Measurements from ENCODE around the gene MAPK10. TPM values are rescaled to one million over a fixed set of nuclear protein-coding genes. Genes with fewer than 3 reads are reported as not detected.

Gene MAPK10
- total and polyA plus RNA-seq, 4 donors, result 93.5 to 202 (median 106) TPM

DNA sequence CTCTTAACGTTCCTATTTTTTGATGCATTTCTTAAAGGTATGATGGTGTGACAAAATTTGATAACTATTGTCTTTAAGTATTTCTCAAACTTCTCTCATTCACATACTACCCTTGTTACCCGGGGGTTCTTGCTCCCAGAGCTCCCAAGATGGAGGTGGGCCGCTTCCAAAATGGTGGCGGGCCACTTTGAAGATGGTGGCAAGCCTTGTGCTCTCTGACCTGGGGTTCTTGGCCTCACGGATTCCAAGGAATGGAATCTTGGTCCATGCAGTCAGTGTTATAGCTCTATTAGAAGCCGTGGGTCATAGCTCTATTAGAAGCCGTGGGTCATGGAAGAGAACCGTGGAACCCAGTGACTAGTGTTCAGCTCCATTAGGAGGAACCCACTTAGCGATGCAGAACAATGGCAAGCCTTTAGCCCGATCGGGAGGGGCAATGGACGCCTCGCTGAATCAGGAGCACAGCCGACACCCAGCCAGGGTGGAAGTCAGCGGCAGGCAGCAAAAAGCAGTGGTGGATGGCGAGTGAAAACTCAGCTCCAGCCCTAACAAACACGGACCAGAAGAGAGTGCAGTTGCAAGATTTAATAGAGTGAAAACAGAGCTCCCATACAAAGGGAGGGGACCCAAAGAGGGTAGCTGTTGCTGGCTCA lies 403.4 kb downstream of the MAPK10 start:
- no peaks in the 10 kb centered on the region for H3K27me3 ChIP-seq (ENCODE audit: control insufficient read depth, insufficient read depth, low read length)
- no peaks in the 10 kb centered on the region for H3K4me1 ChIP-seq (ENCODE audit: control insufficient read depth, insufficient read depth, low read length)
- H3K4me3 ChIP-seq (ENCODE audit: low read depth, low read length), result no peak overlapping the region
- no peaks in the 10 kb centered on the region for H3K36me3 ChIP-seq (ENCODE audit: control insufficient read depth, insufficient read depth, low read length)
- DNase-seq (ENCODE audit: low read depth in 4 of 6, low spot score in 6 of 6), result no peak
- 95% methylated on average over 15 of the region's 17 CpGs for WGBS (ENCODE audit: insufficient coverage)
- no peaks in the 10 kb centered on the region for H3K9me3 ChIP-seq (ENCODE audit: control insufficient read depth, insufficient read depth, low read length)
- H3K27ac ChIP-seq (ENCODE audit: low read depth, low read length), result no peak overlapping the region

DNA sequence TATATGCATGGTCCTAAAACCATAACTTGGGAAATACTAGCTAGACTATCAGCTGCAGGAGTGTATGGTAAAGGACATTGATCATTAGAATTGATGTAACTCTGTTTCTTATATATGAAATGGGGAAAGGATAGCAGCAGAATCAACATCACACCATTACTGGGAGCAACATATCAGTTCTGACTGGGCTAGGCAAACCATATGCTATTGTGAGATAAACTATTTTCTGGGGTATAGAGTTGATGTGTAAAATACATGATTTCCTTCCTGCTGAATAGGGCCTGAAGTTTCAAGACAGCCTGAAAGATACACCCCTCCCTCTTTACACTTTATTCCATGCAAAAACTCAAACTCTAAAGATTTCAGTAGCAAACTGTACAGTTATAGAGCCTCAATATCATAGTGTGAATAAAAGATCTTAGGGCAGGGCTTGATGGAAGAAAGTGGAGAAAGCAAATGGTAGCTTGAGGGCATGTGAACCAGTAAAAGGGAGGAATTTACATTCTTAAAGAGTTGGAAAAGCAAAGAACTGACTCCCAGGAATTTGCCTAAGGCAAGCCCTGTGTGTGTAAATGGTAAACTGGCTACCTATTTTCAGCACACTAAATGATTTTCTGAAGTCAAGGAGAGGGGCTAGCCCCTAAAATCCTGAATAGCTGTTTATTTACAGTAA lies 404.1 kb downstream of the MAPK10 start:
- Histone ChIP-seq H3K27ac (ENCODE audit: low read depth, low read length) (no peak overlapping the region), H3K4me1 (ENCODE audit: control insufficient read depth, insufficient read depth, low read length) (no peaks in the 10 kb centered on the region), H3K4me3 (ENCODE audit: low read depth, low read length) (no peak overlapping the region), H3K27me3 (ENCODE audit: control insufficient read depth, insufficient read depth, low read length) (no peaks in the 10 kb centered on the region), H3K36me3 (ENCODE audit: control insufficient read depth, insufficient read depth, low read length) (no peaks in the 10 kb centered on the region), H3K9me3 (ENCODE audit: control insufficient read depth, insufficient read depth, low read length) (no peaks in the 10 kb centered on the region)
- no peak for DNase-seq (ENCODE audit: low read depth in 4 of 6, low spot score in 6 of 6)

- Histone ChIP-seq H3K36me3 (ENCODE audit: control insufficient read depth, insufficient read depth, low read length) (no peaks in the 10 kb centered on the region), H3K27ac (ENCODE audit: low read depth, low read length) (no peak overlapping the region), H3K27me3 (ENCODE audit: control insufficient read depth, insufficient read depth, low read length) (no peaks in the 10 kb centered on the region), H3K4me1 (ENCODE audit: control insufficient read depth, insufficient read depth, low read length) (no peaks in the 10 kb centered on the region), H3K4me3 (ENCODE audit: low read depth, low read length) (no peak overlapping the region), H3K9me3 (ENCODE audit: control insufficient read depth, insufficient read depth, low read length) (no peaks in the 10 kb centered on the region)
- DNase-seq (ENCODE audit: low read depth in 4 of 6, low spot score in 6 of 6), result no peak
- WGBS (ENCODE audit: insufficient coverage), result 76% methylated on average over 3 of the region's 3 CpGs
These were observed 406.2 kb downstream of the MAPK10 start for GRCh38 chr4:85953651-85954018.

DNA sequence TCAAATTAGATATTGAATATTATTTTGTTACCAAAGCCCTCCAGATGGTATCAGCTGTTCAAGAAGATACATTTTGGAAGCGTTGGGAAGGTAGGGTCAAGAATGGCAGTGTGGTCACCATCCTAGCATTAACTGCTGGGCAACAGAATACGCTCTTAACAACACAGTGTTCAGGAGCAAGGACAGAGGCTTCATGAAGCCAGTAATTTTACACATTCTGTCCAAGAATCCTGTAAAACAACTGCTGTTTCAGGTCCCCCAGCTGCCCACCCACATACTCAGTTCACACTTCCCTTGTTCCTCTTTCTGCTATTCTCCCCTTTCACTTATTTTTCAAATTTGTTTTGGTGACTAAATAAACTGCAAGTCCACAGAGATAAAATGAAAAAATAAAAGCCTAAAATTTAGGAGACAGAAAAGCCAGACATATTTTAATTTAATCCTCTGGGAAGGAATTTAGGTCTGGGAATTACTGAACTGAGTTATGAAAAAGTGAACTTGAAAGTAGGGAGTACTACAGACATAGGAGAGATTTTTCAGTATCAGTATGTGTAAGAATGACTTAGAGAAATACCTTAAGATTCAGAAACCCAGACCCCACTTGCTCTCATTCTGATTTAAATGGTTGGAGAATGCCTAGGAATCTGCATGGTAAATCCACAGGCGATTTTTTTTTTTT lies 406.7 kb downstream of the MAPK10 start:
- Histone ChIP-seq H3K4me3 (ENCODE audit: low read depth, low read length) (no peak overlapping the region), H3K36me3 (ENCODE audit: control insufficient read depth, insufficient read depth, low read length) (no peaks in the 10 kb centered on the region), H3K27me3 (ENCODE audit: control insufficient read depth, insufficient read depth, low read length) (no peaks in the 10 kb centered on the region), H3K27ac (ENCODE audit: low read depth, low read length) (no peak overlapping the region), H3K9me3 (ENCODE audit: control insufficient read depth, insufficient read depth, low read length) (no peaks in the 10 kb centered on the region), H3K4me1 (ENCODE audit: control insufficient read depth, insufficient read depth, low read length) (no peaks in the 10 kb centered on the region)
- WGBS (ENCODE audit: insufficient coverage), result 67% methylated on average over 1 of the region's 3 CpGs
- no peak for DNase-seq (ENCODE audit: low read depth in 4 of 6, low spot score in 6 of 6)

DNA sequence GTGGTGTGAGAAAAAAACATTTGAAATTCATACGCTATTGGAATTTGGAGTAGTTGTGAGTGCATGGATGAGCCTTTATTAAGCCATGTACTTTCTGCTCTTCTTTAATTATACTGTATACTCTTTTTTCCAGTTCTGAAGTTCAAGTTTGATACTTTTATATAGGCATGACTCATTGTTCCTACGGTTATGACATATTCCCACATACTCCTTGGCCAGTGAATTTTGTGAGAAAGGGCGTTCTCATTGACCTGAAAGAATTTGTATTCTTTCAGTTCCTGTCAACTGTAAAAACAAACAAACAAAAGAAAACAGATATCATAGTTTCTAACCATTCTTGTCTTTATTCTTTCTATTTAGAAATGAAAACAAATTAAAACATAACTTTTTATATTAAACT lies 407.3 kb downstream of the MAPK10 start:
- no peaks in the 10 kb centered on the region for H3K27me3 ChIP-seq (ENCODE audit: control insufficient read depth, insufficient read depth, low read length)
- H3K9me3 ChIP-seq (ENCODE audit: control insufficient read depth, insufficient read depth, low read length), result no peaks in the 10 kb centered on the region
- H3K27ac ChIP-seq (ENCODE audit: low read depth, low read length), result no peak overlapping the region
- no CpG with 5 or more reads among the region's 3 CpGs for WGBS (ENCODE audit: insufficient coverage)
- H3K4me3 ChIP-seq (ENCODE audit: low read depth, low read length), result no peak overlapping the region
- H3K4me1 ChIP-seq (ENCODE audit: control insufficient read depth, insufficient read depth, low read length), result no peaks in the 10 kb centered on the region
- no peaks in the 10 kb centered on the region for H3K36me3 ChIP-seq (ENCODE audit: control insufficient read depth, insufficient read depth, low read length)
- no peak for DNase-seq (ENCODE audit: low read depth in 4 of 6, low spot score in 6 of 6)

DNA sequence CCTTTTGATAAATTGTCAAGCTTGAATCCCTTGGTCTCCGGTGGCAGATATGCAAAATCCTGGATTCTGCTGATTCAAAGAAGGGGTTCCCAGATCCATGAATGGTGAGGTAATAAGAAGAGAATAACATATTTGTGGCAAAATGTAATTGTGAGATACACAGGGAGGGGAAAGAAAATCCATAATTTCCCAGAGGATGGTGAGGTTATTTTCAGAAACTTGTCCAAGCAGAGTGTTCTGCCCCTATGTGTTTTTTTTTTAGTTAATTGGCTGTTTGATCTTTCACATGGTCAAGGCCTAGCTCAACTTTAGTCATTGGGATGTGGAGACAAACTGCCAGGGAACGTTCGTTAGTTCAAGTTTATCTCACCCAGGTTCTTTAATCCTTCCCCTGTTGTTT lies 408.8 kb downstream of the MAPK10 start:
- H3K27ac ChIP-seq (ENCODE audit: low read depth, low read length), result no peak overlapping the region
- no peaks in the 10 kb centered on the region for H3K9me3 ChIP-seq (ENCODE audit: control insufficient read depth, insufficient read depth, low read length)
- WGBS (ENCODE audit: insufficient coverage), result 100% methylated on average over 1 of the region's 3 CpGs
- no peak overlapping the region for H3K4me3 ChIP-seq (ENCODE audit: low read depth, low read length)
- no peaks in the 10 kb centered on the region for H3K27me3 ChIP-seq (ENCODE audit: control insufficient read depth, insufficient read depth, low read length)
- no peaks in the 10 kb centered on the region for H3K4me1 ChIP-seq (ENCODE audit: control insufficient read depth, insufficient read depth, low read length)
- no peaks in the 10 kb centered on the region for H3K36me3 ChIP-seq (ENCODE audit: control insufficient read depth, insufficient read depth, low read length)
- no peak for DNase-seq (ENCODE audit: low read depth in 4 of 6, low spot score in 6 of 6)

DNA sequence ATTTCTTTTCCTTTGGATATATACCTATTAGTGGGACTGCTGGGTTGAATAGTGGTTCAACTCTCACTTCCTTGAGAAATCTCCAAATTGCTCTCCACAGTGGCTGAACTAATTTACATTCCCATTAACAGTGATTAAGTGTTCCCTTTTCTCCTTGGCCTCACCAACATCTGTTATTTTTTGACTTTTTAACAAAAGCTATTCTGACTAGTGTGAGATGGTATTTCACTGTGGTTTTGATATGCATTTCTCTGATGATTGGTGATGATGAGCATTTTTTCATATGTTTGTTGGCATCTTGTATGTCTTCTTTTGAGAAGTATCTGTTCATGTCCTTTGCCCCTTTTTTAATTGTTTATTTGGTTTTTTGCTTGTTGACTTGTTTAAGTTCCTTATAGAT lies 413.0 kb downstream of the MAPK10 start:
- Histone ChIP-seq H3K9me3 (ENCODE audit: control insufficient read depth, insufficient read depth, low read length) (peaks cover 1% of the 10 kb centered on the region), H3K4me1 (ENCODE audit: control insufficient read depth, insufficient read depth, low read length) (no peaks in the 10 kb centered on the region), H3K27me3 (ENCODE audit: control insufficient read depth, insufficient read depth, low read length) (no peaks in the 10 kb centered on the region), H3K4me3 (ENCODE audit: low read depth, low read length) (no peak overlapping the region), H3K36me3 (ENCODE audit: control insufficient read depth, insufficient read depth, low read length) (no peaks in the 10 kb centered on the region), H3K27ac (ENCODE audit: low read depth, low read length) (no peak overlapping the region)
- no peak for DNase-seq (ENCODE audit: low read depth in 4 of 6, low spot score in 6 of 6)

- Histone ChIP-seq H3K4me1 (ENCODE audit: control insufficient read depth, insufficient read depth, low read length) (no peaks in the 10 kb centered on the region), H3K27ac (ENCODE audit: low read depth, low read length) (no peak overlapping the region), H3K36me3 (ENCODE audit: control insufficient read depth, insufficient read depth, low read length) (no peaks in the 10 kb centered on the region), H3K9me3 (ENCODE audit: control insufficient read depth, insufficient read depth, low read length) (peaks cover 1% of the 10 kb centered on the region), H3K27me3 (ENCODE audit: control insufficient read depth, insufficient read depth, low read length) (no peaks in the 10 kb centered on the region), H3K4me3 (ENCODE audit: low read depth, low read length) (no peak overlapping the region)
- 76% methylated on average over 5 of the region's 5 CpGs for WGBS (ENCODE audit: insufficient coverage)
- no peak for DNase-seq (ENCODE audit: low read depth in 4 of 6, low spot score in 6 of 6)
These were observed 417.7 kb downstream of the MAPK10 start for GRCh38 chr4:85942107-85942506.

DNA sequence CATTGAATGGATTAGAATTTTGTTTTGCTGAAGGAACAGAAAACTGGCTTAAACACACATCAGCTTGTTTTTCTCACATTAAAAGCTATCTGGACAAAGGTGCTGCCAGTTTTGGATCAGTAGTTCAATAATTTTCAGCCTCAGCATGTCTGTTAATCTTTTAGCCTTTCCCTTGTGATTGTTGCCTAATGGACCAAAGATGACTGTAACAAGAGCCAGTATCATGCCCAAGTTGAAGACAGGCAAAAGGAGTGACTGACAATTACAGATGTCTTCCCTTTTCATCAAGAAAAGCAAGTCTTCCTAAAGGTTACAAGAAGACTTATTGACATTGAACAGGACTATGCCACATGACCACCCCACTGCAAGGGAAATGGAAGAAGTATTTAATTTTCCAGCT lies 419.7 kb downstream of the MAPK10 start:
- DNase-seq (ENCODE audit: low read depth in 4 of 6, low spot score in 6 of 6), result no peak
- H3K36me3 ChIP-seq (ENCODE audit: control insufficient read depth, insufficient read depth, low read length), result no peaks in the 10 kb centered on the region
- H3K4me3 ChIP-seq (ENCODE audit: low read depth, low read length), result no peak overlapping the region
- no peaks in the 10 kb centered on the region for H3K4me1 ChIP-seq (ENCODE audit: control insufficient read depth, insufficient read depth, low read length)
- no peak overlapping the region for H3K27ac ChIP-seq (ENCODE audit: low read depth, low read length)
- H3K9me3 ChIP-seq (ENCODE audit: control insufficient read depth, insufficient read depth, low read length), result peaks cover 1% of the 10 kb centered on the region
- no peaks in the 10 kb centered on the region for H3K27me3 ChIP-seq (ENCODE audit: control insufficient read depth, insufficient read depth, low read length)

Measured in spinal cord (tissue), 10 donors.